ENCODE results near the gene INSC.

INSC gene

GRCh38 chr11:15149050-15149449, 34.3 kb downstream of the INSC start:
- DNase-seq (ENCODE audit: low read depth): no peak

GRCh38 chr11:15150507-15150906, 35.8 kb downstream of the INSC start:
- no peak for DNase-seq (ENCODE audit: low read depth)

GRCh38 chr11:15153231-15153630, 38.5 kb downstream of the INSC start:
- no peak for DNase-seq (ENCODE audit: low read depth)

- no peak for DNase-seq (ENCODE audit: low read depth)
These were observed 42.5 kb downstream of the INSC start for GRCh38 chr11:15157181-15157580.

GRCh38 chr11:15157606-15158137, 42.9 kb downstream of the INSC start:
- DNase-seq (ENCODE audit: low read depth): no peak

GRCh38 chr11:15158351-15159015, 43.8 kb downstream of the INSC start:
- DNase-seq (ENCODE audit: low read depth): no peak

GRCh38 chr11:15159085-15159484, 44.4 kb downstream of the INSC start:
- no peak for DNase-seq (ENCODE audit: low read depth)

- DNase-seq (ENCODE audit: low read depth): no peak
These were observed 47.1 kb downstream of the INSC start for GRCh38 chr11:15161790-15162189.

GRCh38 chr11:15163136-15163535, 48.4 kb downstream of the INSC start:
- no peak for DNase-seq (ENCODE audit: low read depth)

GRCh38 chr11:15166204-15166603, 51.5 kb downstream of the INSC start:
- no peak for DNase-seq (ENCODE audit: low read depth)

GRCh38 chr11:15169815-15170551, 55.3 kb downstream of the INSC start:
- no peak for DNase-seq (ENCODE audit: low read depth)

- no peak for DNase-seq (ENCODE audit: low read depth)
These were observed 56.0 kb downstream of the INSC start for GRCh38 chr11:15170698-15171097.

GRCh38 chr11:15171956-15172355, 57.2 kb downstream of the INSC start:
- DNase-seq (ENCODE audit: low read depth): no peak

GRCh38 chr11:15175831-15176230, 61.1 kb downstream of the INSC start:
- DNase-seq (ENCODE audit: low read depth): no peak

GRCh38 chr11:15176646-15177163, 62.0 kb downstream of the INSC start:
- no peak for DNase-seq (ENCODE audit: low read depth)

- DNase-seq (ENCODE audit: low read depth): no peak
These were observed 62.8 kb downstream of the INSC start for GRCh38 chr11:15177491-15177890.

GRCh38 chr11:15178214-15178613, 63.5 kb downstream of the INSC start:
- no peak for DNase-seq (ENCODE audit: low read depth)

GRCh38 chr11:15179167-15179566, 64.4 kb downstream of the INSC start:
- DNase-seq (ENCODE audit: low read depth): no peak

- DNase-seq (ENCODE audit: low read depth): no peak
These were observed 65.6 kb downstream of the INSC start for GRCh38 chr11:15180212-15180792.

GRCh38 chr11:15182372-15182771, 67.6 kb downstream of the INSC start:
- DNase-seq (ENCODE audit: low read depth): no peak

- no peak for DNase-seq (ENCODE audit: low read depth)
These were observed 70.3 kb downstream of the INSC start for GRCh38 chr11:15185021-15185420.

GRCh38 chr11:15186146-15186545, 71.4 kb downstream of the INSC start:
- no peak for DNase-seq (ENCODE audit: low read depth)

GRCh38 chr11:15189189-15189588, 74.5 kb downstream of the INSC start:
- no peak for DNase-seq (ENCODE audit: low read depth)

Data from T-helper 22 cell (primary cell).